AG09309 (cell line): ENCODE data around the gene TMEM42.

ENCODE experiments used
- DNase-seq: peaks from one replicate; pipeline ENCODE4 v3.0.0-alpha.2; 2010; ENCODE audit warnings: low read depth
- H3K4me3 ChIP-seq: 2 replicates; pipeline ENCODE4 v1.5.1; 2011; ENCODE audit warnings: mild to moderate bottlenecking, low read depth, low read length, moderate library complexity; ENCODE audit not compliant: control insufficient read depth
- TF ChIP-seq, protein P1 (sequence below): IDR thresholded peaks from 2 replicates; pipeline ENCODE4 v1.5.1; 2011; ENCODE audit warnings: mild to moderate bottlenecking, low read depth, low read length, inconsistent platforms; ENCODE audit not compliant: insufficient read depth, control insufficient read depth; ENCODE audit errors: missing control alignments

The TMEM42 gene

DNA sequence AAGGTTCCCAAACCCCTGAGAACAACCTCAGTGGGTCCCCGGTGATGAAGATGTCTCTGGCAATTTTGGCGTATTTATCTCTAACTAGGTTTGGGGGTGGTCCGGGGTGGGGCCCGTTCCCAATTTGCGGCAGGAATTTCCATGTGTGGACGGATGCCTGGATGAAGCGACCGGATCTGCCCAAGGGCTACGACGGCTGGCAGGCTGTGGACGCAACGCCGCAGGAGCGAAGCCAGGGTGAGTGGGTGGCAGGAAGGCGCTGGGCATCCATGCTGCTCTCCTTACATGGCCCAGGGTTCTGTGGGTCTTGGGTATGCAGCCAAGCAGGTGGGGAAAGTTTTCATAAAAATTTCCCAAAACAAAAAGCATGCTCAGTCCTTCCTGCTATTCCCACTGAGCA is 42.0 kb downstream of the TMEM42 start:
- no peak overlapping the region for H3K4me3 ChIP-seq
- DNase-seq = no peak
- TF ChIP-seq, protein P1, sequence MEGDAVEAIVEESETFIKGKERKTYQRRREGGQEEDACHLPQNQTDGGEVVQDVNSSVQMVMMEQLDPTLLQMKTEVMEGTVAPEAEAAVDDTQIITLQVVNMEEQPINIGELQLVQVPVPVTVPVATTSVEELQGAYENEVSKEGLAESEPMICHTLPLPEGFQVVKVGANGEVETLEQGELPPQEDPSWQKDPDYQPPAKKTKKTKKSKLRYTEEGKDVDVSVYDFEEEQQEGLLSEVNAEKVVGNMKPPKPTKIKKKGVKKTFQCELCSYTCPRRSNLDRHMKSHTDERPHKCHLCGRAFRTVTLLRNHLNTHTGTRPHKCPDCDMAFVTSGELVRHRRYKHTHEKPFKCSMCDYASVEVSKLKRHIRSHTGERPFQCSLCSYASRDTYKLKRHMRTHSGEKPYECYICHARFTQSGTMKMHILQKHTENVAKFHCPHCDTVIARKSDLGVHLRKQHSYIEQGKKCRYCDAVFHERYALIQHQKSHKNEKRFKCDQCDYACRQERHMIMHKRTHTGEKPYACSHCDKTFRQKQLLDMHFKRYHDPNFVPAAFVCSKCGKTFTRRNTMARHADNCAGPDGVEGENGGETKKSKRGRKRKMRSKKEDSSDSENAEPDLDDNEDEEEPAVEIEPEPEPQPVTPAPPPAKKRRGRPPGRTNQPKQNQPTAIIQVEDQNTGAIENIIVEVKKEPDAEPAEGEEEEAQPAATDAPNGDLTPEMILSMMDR = no peak

DNA sequence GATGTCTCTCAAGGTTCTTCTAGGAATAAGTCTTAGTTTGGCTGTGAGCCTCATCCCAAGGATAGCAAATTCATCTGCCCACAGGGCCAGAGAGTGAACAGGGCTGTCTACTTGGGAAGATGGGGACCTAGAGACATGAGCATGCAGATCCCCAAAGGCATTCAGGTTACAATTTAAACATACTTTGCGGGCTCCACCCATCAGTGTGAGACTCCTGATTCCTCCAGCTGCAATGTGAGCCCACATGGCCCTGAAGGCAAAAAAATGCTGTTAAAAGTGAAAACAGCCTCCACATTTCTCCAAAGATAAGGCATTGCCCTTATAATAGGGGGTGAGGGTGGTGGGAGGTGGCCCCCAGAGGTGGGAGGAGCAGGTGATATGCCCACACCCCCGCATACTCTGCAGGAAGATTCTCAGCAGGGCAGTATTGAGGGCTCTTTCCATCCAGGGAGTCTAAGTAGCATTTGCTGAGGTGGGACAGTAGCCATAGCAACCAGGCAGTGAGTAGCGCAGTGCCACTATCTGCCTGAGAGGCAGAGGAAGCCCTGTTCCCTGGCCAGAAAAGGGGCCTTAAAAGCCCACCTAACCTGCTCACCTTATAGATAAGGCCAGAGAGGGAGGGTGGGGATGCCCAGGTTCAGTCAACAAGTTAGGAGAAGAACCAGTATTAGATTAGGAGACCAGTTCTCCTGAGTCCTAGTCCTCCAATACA is 43.9 kb downstream of the TMEM42 start:
- TF ChIP-seq, protein P1 = no peak

DNA sequence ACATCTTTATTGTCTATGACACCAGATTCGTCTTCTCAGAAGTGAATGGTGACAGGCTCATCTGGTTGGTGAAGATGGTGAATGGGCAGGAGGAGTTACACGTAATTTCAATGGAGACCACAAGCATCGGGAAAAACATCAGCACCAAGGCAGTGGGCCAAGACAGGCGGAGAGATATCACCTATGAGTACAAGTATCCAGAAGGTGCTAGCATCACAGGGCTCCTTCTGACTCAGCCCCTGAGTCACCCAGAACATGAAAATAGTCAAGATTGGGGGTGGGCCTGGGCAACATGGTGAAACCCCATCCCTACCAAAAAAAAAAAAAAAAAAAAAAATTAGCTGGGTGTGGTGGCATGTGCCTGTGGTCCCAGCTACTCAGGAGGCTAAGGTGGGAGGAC is 45.3 kb downstream of the TMEM42 start:
- no peak overlapping the region for H3K4me3 ChIP-seq
- TF ChIP-seq, protein P1 = no peak
- no peak for DNase-seq

More for the DNA sequence above, 43.9 kb downstream of the TMEM42 start:
- DNase-seq = no peak
- H3K4me3 ChIP-seq = no peak overlapping the region

DNA sequence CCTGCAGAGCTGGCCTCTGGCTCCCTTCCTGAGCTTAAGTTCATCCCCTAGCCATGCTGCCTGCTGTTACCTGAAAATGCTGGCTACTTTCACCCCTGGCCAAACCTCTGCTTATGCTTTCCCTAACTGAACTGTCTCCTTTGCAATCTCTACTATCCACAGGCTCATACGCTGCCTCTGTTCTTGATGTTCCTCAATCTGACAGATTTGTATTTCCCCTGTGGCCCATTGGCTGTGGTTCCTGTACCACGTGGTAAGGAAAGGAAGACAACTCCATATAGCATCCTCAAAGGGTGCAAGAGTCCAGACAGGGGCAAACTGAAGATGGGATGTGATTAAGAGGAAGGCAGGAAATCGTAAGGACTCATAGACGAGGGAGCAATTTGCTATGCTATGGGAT is 45.9 kb downstream of the TMEM42 start:
- no peak overlapping the region for H3K4me3 ChIP-seq
- TF ChIP-seq, protein P1 = no peak
- DNase-seq = no peak

DNA sequence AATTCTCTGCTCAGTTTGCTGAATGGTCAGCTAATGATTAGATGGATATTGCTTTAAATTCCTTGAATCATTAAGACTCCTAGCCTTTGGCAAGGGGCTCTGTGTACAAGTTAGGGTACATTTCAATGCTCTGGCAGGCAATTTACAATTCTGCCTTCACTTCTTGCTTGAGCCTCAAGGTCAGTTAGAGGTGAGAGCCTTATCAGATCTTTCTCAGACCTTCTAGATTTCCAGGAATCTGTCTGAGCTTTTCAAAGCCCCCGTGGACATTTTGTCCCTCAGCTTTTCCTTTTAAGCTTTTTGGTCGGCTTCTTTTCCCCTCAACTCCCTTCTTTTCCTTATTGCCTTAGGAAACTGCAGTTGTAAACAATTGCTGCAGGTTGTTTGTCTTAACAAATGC is 47.4 kb downstream of the TMEM42 start:
- no peak overlapping the region for H3K4me3 ChIP-seq
- TF ChIP-seq, protein P1 = no peak
- DNase-seq = no peak

DNA sequence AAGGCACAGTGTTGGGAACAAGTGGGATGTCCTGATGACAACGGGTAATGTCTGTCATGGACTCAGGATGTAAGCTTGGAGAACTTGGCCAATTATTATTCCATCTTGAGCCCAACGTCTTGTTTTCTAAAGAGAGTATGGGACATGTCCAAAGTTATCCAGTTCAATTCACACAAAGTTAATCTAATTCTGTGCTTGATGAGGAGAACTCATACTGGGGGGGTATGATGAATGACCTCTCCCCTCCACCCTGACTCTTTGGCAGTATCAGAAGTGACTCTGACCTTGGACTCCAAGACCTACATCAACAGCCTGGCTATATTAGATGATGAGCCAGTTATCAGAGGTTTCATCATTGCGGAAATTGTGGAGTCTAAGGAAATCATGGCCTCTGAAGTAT is 49.0 kb downstream of the TMEM42 start:
- no peak overlapping the region for H3K4me3 ChIP-seq
- no peak for DNase-seq
- TF ChIP-seq, protein P1 = no peak
